Caco-2 (cell line): ENCODE results near the gene RIC3. TPM values are rescaled to one million over a fixed set of nuclear protein-coding genes. Genes with fewer than 3 reads are reported as not detected.

Experiments
- BruUV-seq: library from RNA; stranded (reverse); fragments of 400-500 nt; replicated peaks from 2 replicates; lab custom pipeline; 2021; lab: Mats Ljungman, UMichigan
- CTCF ChIA-PET: fragments of 300-600 bp; sonication (Branson Sonifier 250); formaldehyde crosslinking; loops from one replicate; lab custom pipeline; 2022; ENCODE audit warnings: antibody characterized with exemption; lab: Charles Lee
- POLR2A ChIA-PET: fragments of 300-600 bp; sonication (Branson Sonifier 250); formaldehyde crosslinking; loops from one replicate; lab custom pipeline; 2022; ENCODE audit warnings: antibody characterized with exemption; lab: Charles Lee
- DNase-seq, 2 experiments: peaks; one replicate each; pipeline versions ENCODE4 v3.0.0 to v3.0.0-alpha.2; 2020 to 2022
- H3K27me3 ChIP-seq: replicated peaks from 2 replicates; pipeline ENCODE4 v1.6.0; 2011; ENCODE audit warnings: low read length; ENCODE audit not compliant: control insufficient read depth, insufficient read depth
- H3K36me3 ChIP-seq: 2 replicates; pipeline ENCODE4 v1.5.1; 2011; ENCODE audit warnings: low read length; ENCODE audit not compliant: control insufficient read depth, insufficient read depth
- H3K4me1 ChIP-seq: fragments of 250-450 bp; sonication (Bioruptor Pico); 2 replicates; pipeline ENCODE4 v1.5.1; 2020; ENCODE audit warnings: mild to moderate bottlenecking
- H3K4me3 ChIP-seq: 2 replicates; pipeline ENCODE4 v1.5.1; 2011; ENCODE audit warnings: low read depth, mild to moderate bottlenecking, control low read depth, low read length
- H3K9me3 ChIP-seq: fragments of 250-450 bp; sonication (Bioruptor Pico); 2 replicates; pipeline ENCODE4 v1.5.1; 2020; ENCODE audit warnings: mild to moderate bottlenecking, moderate library complexity
- H3K27ac Mint-ChIP-seq: one replicate; pipeline ENCODE4 v1.8.0; 2022; ENCODE audit warnings: mixed read lengths; ENCODE audit not compliant: unreplicated experiment
- H3K27me3 Mint-ChIP-seq: one replicate; pipeline ENCODE4 v1.8.0; 2022; ENCODE audit warnings: mixed read lengths; ENCODE audit not compliant: insufficient read depth, unreplicated experiment
- H3K36me3 Mint-ChIP-seq: one replicate; pipeline ENCODE4 v1.8.0; 2022; ENCODE audit warnings: mild to moderate bottlenecking, mixed read lengths; ENCODE audit not compliant: insufficient read depth, unreplicated experiment
- H3K4me1 Mint-ChIP-seq: one replicate; pipeline ENCODE4 v1.8.0; 2022; ENCODE audit warnings: low read depth, mixed read lengths; ENCODE audit not compliant: unreplicated experiment
- H3K4me3 Mint-ChIP-seq: one replicate; pipeline ENCODE4 v1.8.0; 2022; ENCODE audit warnings: mild to moderate bottlenecking, moderate library complexity, mixed read lengths; ENCODE audit not compliant: unreplicated experiment
- H3K9me3 Mint-ChIP-seq: one replicate; pipeline ENCODE4 v1.8.0; 2022; ENCODE audit warnings: mixed read lengths; ENCODE audit not compliant: unreplicated experiment
- CTCF ChIP-seq, 2 experiments: fragments of 200-600 bp in 1 of 2; IDR thresholded peaks; 1 replicate in 1 of 2; 2 replicates in 1 of 2; pipeline versions ENCODE4 v1.5.1 to v1.8.0; 2011 to 2022; ENCODE audit warnings: antibody characterized with exemption in 1 of 2, control low read depth in 1 of 2, inconsistent platforms in 1 of 2, low read depth in 1 of 2, low read length in 1 of 2, mild to moderate bottlenecking in 1 of 2, moderate library complexity in 1 of 2; ENCODE audit not compliant: insufficient read depth in 1 of 2, severe bottlenecking in 1 of 2, unreplicated experiment in 1 of 2
- intact Hi-C: fragments of 100-400 bp; cut with micrococcal nuclease; formaldehyde crosslinking; loops from one replicate; pipeline ENCODE4 v1.10.0; 2022; ENCODE audit not compliant: unreplicated experiment
- total RNA-seq: library from RNA; stranded (reverse); gene quantifications from 2 replicates; pipeline ENCODE4 v1.2.3, GENCODE V29; 2022

The RIC3 gene
- total RNA-seq, 1 experiment from 2014 or later: not detected

- Histone ChIP-seq H3K36me3 (no peaks in the 10 kb centered on the region), H3K4me1 (no peaks in the 10 kb centered on the region), H3K27me3 (no peaks in the 10 kb centered on the region), H3K9me3 (no peaks in the 10 kb centered on the region), H3K4me3 (no peak overlapping the region)
- TF ChIP-seq CTCF (IDR thresholded peaks at IDR 0.05; ENCODE audit: insufficient read depth in 1 of 2, low read depth in 1 of 2, low read length in 1 of 2, severe bottlenecking in 1 of 2, unreplicated experiment in 1 of 2): no peak
- Mint-ChIP-seq H3K36me3 (no peaks in the 10 kb centered on the region), H3K27ac (no peak overlapping the region), H3K4me3 (no peak overlapping the region), H3K4me1 (no peaks in the 10 kb centered on the region), H3K27me3 (peaks cover 5% of the 10 kb centered on the region), H3K9me3 (no peaks in the 10 kb centered on the region)
- POLR2A ChIA-PET: no interaction called here
- BruUV-seq: no TSS peak
- CTCF ChIA-PET: no interaction called here
- no peak for DNase-seq
- intact Hi-C loops: no loop called here
These were observed 17.6 kb upstream of the RIC3 start for GRCh38 chr11:8186429-8186828.

GRCh38 chr11:8183111-8183510, 14.3 kb upstream of the RIC3 start:
- Mint-ChIP-seq H3K27ac (no peak overlapping the region), H3K9me3 (no peaks in the 10 kb centered on the region), H3K27me3 (peaks cover 13% of the 10 kb centered on the region), H3K4me1 (no peaks in the 10 kb centered on the region), H3K36me3 (no peaks in the 10 kb centered on the region), H3K4me3 (no peak overlapping the region)
- Histone ChIP-seq H3K9me3 (no peaks in the 10 kb centered on the region), H3K4me3 (no peak overlapping the region), H3K27me3 (no peaks in the 10 kb centered on the region), H3K4me1 (no peaks in the 10 kb centered on the region), H3K36me3 (no peaks in the 10 kb centered on the region)
- BruUV-seq: no TSS peak
- no peak for TF ChIP-seq CTCF (IDR thresholded peaks at IDR 0.05; ENCODE audit: insufficient read depth in 1 of 2, low read depth in 1 of 2, low read length in 1 of 2, severe bottlenecking in 1 of 2, unreplicated experiment in 1 of 2)
- ChIA-PET POLR2A (no interaction called here), CTCF (no interaction called here)
- no peak for DNase-seq
- intact Hi-C loops: no loop called here

- Mint-ChIP-seq H3K36me3 (no peaks in the 10 kb centered on the region), H3K9me3 (no peaks in the 10 kb centered on the region), H3K4me3 (no peak overlapping the region), H3K27ac (no peak overlapping the region), H3K4me1 (no peaks in the 10 kb centered on the region), H3K27me3 (peaks cover 12% of the 10 kb centered on the region)
- TF ChIP-seq CTCF (IDR thresholded peaks at IDR 0.05; ENCODE audit: insufficient read depth in 1 of 2, low read depth in 1 of 2, low read length in 1 of 2, severe bottlenecking in 1 of 2, unreplicated experiment in 1 of 2): no peak
- no TSS peak for BruUV-seq
- POLR2A ChIA-PET: no interaction called here
- Histone ChIP-seq H3K27me3 (no peaks in the 10 kb centered on the region), H3K36me3 (no peaks in the 10 kb centered on the region), H3K4me3 (no peak overlapping the region), H3K4me1 (no peaks in the 10 kb centered on the region), H3K9me3 (no peaks in the 10 kb centered on the region)
- DNase-seq: no peak
- intact Hi-C loops: no loop called here
- CTCF ChIA-PET: no interaction called here
These were observed 11.6 kb upstream of the RIC3 start for GRCh38 chr11:8180469-8180868.
